Measurements from ENCODE around the gene NOSIP. TPM values are rescaled to one million over a fixed set of nuclear protein-coding genes. Genes with fewer than 3 reads are reported as not detected.

Gene NOSIP
- total RNA-seq, 1 experiment from 2014 or later: 97.9 TPM

GRCh38 chr19:49591731-49592485 is 11.6 kb upstream of the NOSIP start (continued):
- TF ChIP-seq HMGXB4 (CRISPR knock-in tag; IDR thresholded peaks at IDR 0.05) (peak; percentile 62; the same call in 1 of the 2 replicates), E2F1 (CRISPR knock-in tag; IDR thresholded peaks at IDR 0.05) (no peak), PREB (CRISPR knock-in tag; IDR thresholded peaks at IDR 0.05; ENCODE audit: borderline replicate concordance) (no peak), MYBL2 (CRISPR knock-in tag; IDR thresholded peaks at IDR 0.05) (no peak), TCF7 (CRISPR knock-in tag; IDR thresholded peaks at IDR 0.05; ENCODE audit: low read depth) (no peak)

- peak; percentile 52 for DNase-seq (ENCODE audit: low spot score)
- no peak for ATAC-seq
- peak within 1 kb of the TSS; percentile 92 for H3K27ac Mint-ChIP-seq
- H3K36me3 Mint-ChIP-seq: peaks cover 13% of the 10 kb centered on the region
- CTCF ChIA-PET: interaction anchor here (0.7 to 4.0 kb wide), 4 partner anchors 20 to 376 kb away, joined by 3 to 21 read pairs (median 4); no protein-coding TSS in a partner anchor
- TF ChIP-seq E2F1 (CRISPR knock-in tag; IDR thresholded peaks at IDR 0.05) (0 out of 2 replicates have a peak, but pooled peaks have one; percentile 1), TP53 (CRISPR knock-in tag; IDR thresholded peaks at IDR 0.05) (0 out of 2 replicates have a peak, but pooled peaks have one; percentile 21), SP1 (CRISPR knock-in tag; conservative IDR thresholded peaks at IDR 0.05) (peak; percentile 29; the same call in 1 of the 2 replicates), OVOL2 (CRISPR knock-in tag; IDR thresholded peaks at IDR 0.05; ENCODE audit: borderline replicate concordance) (no peak), ZNF423 (CRISPR knock-in tag; IDR thresholded peaks at IDR 0.05) (peak; percentile 51; the same call in 1 of the 2 replicates)
- H3K9me3 Mint-ChIP-seq: no peaks in the 10 kb centered on the region
- peaks cover 11% of the 10 kb centered on the region for H3K4me1 Mint-ChIP-seq
- peak within 1 kb of the TSS; percentile 95 for H3K4me3 Mint-ChIP-seq
- no peaks in the 10 kb centered on the region for H3K27me3 Mint-ChIP-seq (ENCODE audit: low read depth)
- POLR2A ChIA-PET: interaction anchor here (0.6 to 1.6 kb wide), 5 partner anchors 10 to 176 kb away, joined by 3 to 5 read pairs (median 4); partner anchors contain the start of genes AP2A1, PRRG2, RPS11 and RRAS
Observed at GRCh38 chr19:49590971-49591730, 10.8 kb upstream of the NOSIP start, which contains the start of gene PRR12. PRR12 (plus strand) TSS chr19:49591182; CDS start chr19:49591655, 473 bp downstream.

DNA sequence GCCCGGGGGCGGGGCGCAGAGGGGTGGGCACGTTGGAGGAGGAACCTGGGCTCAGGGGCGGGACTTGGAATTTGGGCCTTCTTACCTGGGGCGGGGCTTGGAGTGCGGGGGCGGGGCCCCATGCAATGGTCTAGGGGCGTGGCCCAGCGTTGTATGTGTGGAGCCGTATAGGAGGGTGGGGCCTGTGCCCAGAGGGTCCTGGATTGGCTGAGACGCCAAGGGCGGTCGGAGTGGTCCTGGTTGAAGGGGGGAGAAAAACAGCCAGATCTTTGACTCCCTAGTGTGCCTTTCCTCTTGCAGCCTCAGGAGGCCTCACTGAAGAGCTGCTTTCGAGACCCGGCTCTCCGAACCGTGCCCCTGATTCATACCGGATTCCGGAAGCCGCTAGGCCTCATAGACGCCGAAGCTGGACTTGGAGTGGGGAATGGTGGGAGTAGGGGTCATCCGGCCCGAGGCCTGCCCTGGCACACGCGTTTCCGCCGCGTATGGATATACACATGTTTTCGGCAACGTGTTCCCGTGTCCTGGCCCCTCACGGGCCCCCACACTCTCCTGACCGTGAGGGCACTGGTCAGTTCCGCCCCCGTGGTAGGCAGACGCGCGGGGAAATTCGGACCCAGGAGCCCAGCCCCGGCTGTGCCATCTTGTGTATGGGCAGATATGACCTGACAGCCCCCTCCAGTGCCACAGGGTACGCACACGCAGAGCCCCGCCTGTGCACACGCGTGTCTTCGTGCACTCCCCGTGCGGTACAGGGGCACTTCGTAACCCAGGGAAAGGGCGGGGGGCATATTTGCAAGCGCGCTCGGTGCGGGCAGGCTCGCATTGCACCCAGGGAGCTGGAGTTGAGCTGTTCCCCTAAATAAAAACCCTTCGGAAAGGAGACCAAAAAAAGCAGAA is 10.0 kb upstream of the NOSIP start:
- no peaks in the 10 kb centered on the region for H3K27me3 Mint-ChIP-seq (ENCODE audit: low read depth)
- peak; percentile 84 for ATAC-seq
- H3K4me3 Mint-ChIP-seq: peak overlapping the region; percentile 95
- H3K9me3 Mint-ChIP-seq: no peaks in the 10 kb centered on the region
- ChIA-PET POLR2A (interaction anchor here (0.6 to 1.6 kb wide), 8 partner anchors 9 to 176 kb away, joined by 3 to 6 read pairs (median 4); partner anchors contain the start of genes AP2A1, NOSIP, PRRG2 and RPS11), CTCF (interaction anchor here (0.6 to 4.0 kb wide), 9 partner anchors 17 to 463 kb away, joined by 3 to 21 read pairs (median 4); partner anchors contain the start of genes FLT3LG and PRMT1)
- peaks cover 12% of the 10 kb centered on the region for H3K4me1 Mint-ChIP-seq
- peak; percentile 99 for DNase-seq (ENCODE audit: low spot score)
- peaks cover 13% of the 10 kb centered on the region for H3K36me3 Mint-ChIP-seq
- peak overlapping the region; percentile 92 for H3K27ac Mint-ChIP-seq
- TF ChIP-seq, protein P1, sequence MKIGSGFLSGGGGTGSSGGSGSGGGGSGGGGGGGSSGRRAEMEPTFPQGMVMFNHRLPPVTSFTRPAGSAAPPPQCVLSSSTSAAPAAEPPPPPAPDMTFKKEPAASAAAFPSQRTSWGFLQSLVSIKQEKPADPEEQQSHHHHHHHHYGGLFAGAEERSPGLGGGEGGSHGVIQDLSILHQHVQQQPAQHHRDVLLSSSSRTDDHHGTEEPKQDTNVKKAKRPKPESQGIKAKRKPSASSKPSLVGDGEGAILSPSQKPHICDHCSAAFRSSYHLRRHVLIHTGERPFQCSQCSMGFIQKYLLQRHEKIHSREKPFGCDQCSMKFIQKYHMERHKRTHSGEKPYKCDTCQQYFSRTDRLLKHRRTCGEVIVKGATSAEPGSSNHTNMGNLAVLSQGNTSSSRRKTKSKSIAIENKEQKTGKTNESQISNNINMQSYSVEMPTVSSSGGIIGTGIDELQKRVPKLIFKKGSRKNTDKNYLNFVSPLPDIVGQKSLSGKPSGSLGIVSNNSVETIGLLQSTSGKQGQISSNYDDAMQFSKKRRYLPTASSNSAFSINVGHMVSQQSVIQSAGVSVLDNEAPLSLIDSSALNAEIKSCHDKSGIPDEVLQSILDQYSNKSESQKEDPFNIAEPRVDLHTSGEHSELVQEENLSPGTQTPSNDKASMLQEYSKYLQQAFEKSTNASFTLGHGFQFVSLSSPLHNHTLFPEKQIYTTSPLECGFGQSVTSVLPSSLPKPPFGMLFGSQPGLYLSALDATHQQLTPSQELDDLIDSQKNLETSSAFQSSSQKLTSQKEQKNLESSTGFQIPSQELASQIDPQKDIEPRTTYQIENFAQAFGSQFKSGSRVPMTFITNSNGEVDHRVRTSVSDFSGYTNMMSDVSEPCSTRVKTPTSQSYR (CRISPR knock-in tag; IDR thresholded peaks at IDR 0.05): peak; percentile 58; the same call in 1 of the 2 replicates
- TF ChIP-seq, protein P2, sequence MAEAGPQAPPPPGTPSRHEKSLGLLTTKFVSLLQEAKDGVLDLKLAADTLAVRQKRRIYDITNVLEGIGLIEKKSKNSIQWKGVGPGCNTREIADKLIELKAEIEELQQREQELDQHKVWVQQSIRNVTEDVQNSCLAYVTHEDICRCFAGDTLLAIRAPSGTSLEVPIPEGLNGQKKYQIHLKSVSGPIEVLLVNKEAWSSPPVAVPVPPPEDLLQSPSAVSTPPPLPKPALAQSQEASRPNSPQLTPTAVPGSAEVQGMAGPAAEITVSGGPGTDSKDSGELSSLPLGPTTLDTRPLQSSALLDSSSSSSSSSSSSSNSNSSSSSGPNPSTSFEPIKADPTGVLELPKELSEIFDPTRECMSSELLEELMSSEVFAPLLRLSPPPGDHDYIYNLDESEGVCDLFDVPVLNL (CRISPR knock-in tag; IDR thresholded peaks at IDR 0.05; ENCODE audit: borderline replicate concordance, low read depth): no peak
- TF ChIP-seq, protein P3, sequence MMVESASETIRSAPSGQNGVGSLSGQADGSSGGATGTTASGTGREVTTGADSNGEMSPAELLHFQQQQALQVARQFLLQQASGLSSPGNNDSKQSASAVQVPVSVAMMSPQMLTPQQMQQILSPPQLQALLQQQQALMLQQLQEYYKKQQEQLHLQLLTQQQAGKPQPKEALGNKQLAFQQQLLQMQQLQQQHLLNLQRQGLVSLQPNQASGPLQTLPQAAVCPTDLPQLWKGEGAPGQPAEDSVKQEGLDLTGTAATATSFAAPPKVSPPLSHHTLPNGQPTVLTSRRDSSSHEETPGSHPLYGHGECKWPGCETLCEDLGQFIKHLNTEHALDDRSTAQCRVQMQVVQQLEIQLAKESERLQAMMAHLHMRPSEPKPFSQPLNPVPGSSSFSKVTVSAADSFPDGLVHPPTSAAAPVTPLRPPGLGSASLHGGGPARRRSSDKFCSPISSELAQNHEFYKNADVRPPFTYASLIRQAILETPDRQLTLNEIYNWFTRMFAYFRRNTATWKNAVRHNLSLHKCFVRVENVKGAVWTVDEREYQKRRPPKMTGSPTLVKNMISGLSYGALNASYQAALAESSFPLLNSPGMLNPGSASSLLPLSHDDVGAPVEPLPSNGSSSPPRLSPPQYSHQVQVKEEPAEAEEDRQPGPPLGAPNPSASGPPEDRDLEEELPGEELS (CRISPR knock-in tag; IDR thresholded peaks at IDR 0.05): peak; percentile 82
- peak; percentile 55; the same call in 1 of the 2 replicates for TF ChIP-seq NFE2L1 (CRISPR knock-in tag; IDR thresholded peaks at IDR 0.05)
